Choroid plexus epithelial cell (primary cell): ENCODE measurements around the gene TBPL1.
"Not testable (repeated sequence)": the region's sequence is repeated elsewhere in the genome, so short reads cannot be mapped to it uniquely, and the experiment has no call there.

ENCODE experiments used
- DNase-seq: peaks from one replicate; pipeline ENCODE4 v3.0.0-alpha.2; 2010; ENCODE audit warnings: low read depth
- H3K4me3 ChIP-seq: 2 replicates; pipeline ENCODE4 v1.5.1; 2011; ENCODE audit warnings: low read depth, mild to moderate bottlenecking, control low read depth, low read length, moderate library complexity
- TF ChIP-seq, protein P1 (sequence below): conservative IDR thresholded peaks from 2 replicates; pipeline ENCODE4 v1.5.1; 2011; ENCODE audit warnings: low read depth, mild to moderate bottlenecking, control low read depth, inconsistent platforms, low read length, moderate library complexity

The TBPL1 gene

DNA sequence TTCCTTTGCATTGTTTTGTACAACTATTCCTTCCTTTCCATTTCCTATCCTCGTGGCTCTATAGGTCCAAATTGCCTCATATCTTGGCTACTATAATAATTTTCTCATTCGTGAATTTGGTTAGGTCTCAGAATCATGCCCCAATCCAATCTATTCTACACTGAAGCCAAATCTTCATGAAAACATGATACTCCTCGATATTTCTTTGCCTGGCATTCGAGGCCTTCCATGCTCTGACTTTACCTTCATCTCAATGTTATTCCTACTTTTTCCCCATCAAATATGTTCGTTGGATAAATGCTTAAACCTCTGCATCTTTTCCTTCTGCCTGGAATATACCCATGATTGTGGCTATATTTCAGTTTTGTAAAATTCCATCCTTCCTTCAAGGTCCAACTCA is 33.7 kb upstream of the TBPL1 start:
- TF ChIP-seq, protein P1, sequence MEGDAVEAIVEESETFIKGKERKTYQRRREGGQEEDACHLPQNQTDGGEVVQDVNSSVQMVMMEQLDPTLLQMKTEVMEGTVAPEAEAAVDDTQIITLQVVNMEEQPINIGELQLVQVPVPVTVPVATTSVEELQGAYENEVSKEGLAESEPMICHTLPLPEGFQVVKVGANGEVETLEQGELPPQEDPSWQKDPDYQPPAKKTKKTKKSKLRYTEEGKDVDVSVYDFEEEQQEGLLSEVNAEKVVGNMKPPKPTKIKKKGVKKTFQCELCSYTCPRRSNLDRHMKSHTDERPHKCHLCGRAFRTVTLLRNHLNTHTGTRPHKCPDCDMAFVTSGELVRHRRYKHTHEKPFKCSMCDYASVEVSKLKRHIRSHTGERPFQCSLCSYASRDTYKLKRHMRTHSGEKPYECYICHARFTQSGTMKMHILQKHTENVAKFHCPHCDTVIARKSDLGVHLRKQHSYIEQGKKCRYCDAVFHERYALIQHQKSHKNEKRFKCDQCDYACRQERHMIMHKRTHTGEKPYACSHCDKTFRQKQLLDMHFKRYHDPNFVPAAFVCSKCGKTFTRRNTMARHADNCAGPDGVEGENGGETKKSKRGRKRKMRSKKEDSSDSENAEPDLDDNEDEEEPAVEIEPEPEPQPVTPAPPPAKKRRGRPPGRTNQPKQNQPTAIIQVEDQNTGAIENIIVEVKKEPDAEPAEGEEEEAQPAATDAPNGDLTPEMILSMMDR, result no peak
- no peak overlapping the region for H3K4me3 ChIP-seq

DNA sequence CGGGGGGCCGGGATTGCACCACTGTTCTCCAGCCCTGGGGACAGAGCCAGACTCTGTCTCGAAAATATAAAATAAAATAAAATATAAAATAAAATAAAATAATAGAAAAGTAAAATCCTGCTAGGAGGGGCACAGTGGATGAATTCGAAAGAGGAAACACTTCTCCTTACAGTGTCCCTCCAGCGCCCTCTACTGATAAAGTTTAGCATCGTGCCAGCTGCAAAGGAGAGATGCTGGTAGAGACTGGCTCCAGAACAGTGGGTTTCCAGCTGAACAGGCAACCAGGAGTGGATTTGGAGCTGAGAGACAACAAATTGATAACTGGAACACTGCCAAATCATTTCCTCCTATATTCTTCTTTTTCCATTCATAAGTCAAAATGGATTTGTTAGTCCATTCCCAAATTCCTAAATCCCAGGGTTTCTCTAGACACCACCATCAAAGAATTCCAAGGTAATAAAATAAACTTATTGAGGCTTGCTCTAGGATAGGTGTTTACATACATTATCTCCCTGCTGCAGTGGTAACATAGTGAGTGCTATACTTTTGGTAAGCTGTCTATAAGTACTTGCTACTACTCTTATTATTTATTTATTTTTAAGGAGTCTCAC is 31.7 kb upstream of the TBPL1 start:
- DNase-seq, result peak; percentile 91
- peak overlapping the region; percentile 8 for H3K4me3 ChIP-seq
- TF ChIP-seq, protein P1, result peak; percentile 94

More for the DNA sequence above, 33.7 kb upstream of the TBPL1 start:
- DNase-seq, result no peak

GRCh38 chr6:133923938-133924593 is 29.0 kb upstream of the TBPL1 start:
- no peak overlapping the region for H3K4me3 ChIP-seq
- TF ChIP-seq, protein P1, result peak; percentile 79
- peak; percentile 93 for DNase-seq

GRCh38 chr6:133931221-133931620 is 21.8 kb upstream of the TBPL1 start:
- not testable (repeated sequence) for DNase-seq, H3K4me3 ChIP-seq

GRCh38 chr6:133936352-133936751 is 16.7 kb upstream of the TBPL1 start:
- not testable (repeated sequence) for DNase-seq, H3K4me3 ChIP-seq

GRCh38 chr6:133937909-133938308 is 15.1 kb upstream of the TBPL1 start:
- TF ChIP-seq, protein P1, result no peak
- no peak overlapping the region for H3K4me3 ChIP-seq
- no peak for DNase-seq

DNA sequence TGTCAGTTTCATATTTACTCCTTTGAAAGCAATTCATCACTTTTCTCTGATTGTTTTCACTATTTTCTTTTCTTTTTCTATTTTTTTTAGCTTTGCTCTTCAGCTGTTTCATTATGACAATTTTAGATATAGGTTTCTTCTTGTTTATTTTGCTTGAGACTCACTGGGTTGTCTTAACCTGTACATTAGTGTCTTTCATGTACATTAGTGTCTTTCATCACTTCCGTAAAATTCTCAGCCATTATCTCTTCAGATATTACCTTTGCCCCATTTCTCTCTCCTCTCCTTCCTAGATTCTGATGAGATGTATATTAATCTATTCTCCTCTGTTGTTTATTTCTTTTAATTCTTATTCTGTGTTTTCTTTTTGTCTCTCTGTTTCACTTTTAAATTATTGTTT is 14.5 kb upstream of the TBPL1 start:
- H3K4me3 ChIP-seq, result no peak overlapping the region
- DNase-seq, result no peak
- TF ChIP-seq, protein P1, result no peak
